HG02973 (cell line): Measurements from ENCODE around the gene SYNE4.
"Not testable (repeated sequence)": the region's sequence is repeated elsewhere in the genome, so short reads cannot be mapped to it uniquely, and the experiment has no call there.

Source experiments
- ATAC-seq: cut with Tn5 transposase; IDR thresholded peaks from one replicate; pipeline ENCODE4 v1.9.1; 2021; ENCODE audit warnings: moderate library complexity; ENCODE audit not compliant: unreplicated experiment

The SYNE4 gene

DNA sequence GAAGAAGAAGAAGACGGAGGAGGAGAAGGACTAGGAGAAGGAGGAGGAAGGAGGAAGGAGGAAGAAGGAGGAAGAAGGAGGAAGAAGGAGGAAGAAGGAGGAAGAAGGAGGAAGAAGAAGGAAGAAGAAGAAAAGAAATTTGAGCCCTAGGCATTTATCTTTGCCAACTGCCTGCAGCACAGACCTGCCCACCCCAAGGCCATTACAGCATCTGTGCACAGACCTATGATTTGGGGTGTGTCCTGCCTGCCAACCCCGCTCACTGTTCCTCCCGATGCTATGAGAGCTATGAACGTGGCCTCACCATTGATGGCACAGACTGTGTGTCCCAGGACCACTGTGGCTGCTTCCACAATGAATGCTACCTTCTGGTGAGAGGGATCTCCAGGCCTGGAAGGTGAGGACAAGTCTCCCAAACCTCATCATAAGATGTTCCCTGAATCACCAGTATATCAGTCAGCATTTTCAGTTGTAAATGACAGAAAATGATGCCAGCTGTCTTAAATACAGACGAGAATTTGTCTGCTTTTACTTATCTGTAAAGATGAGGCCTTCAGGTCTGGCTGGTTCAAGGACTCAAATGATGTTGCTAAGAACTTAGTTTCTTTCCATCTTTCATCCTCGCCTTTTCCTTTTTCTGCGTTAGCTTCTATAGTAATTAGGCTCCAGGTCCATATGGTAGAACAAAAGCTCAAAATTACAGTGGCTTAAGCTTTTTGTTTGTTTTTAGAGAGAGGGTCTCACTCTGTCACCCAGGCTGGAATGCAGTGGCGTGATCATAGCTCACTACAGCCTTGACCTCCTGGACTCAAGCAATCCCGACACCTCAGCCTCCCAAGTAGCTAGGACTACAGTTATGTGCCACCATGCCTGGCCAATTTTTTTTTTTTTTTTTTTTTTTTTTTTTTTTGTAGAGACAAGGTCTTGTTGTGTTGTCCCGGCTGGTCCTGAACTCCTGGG lies 17.6 kb downstream of the SYNE4 start:
- ATAC-seq: no peak

GRCh38 chr19:35990156-35990555 lies 18.5 kb downstream of the SYNE4 start:
- ATAC-seq: no peak

GRCh38 chr19:35988824-35989223 lies 19.8 kb downstream of the SYNE4 start:
- no peak for ATAC-seq

DNA sequence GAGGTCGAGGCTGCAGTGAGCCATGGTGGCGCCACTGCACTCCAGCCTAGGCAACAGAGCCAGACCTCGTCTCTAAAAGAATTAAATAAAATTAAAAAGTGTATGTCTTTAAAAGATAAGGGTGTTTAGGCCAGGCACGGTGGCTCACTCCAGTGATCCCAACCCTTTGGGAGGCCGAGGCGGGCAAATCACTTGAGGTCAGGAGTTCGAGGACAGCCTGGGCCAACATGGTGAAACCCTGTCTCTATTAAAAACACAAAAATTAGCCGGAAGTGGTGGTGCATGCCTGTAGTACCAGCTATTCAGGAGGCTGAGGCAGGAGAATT lies 21.1 kb downstream of the SYNE4 start:
- no peak for ATAC-seq

DNA sequence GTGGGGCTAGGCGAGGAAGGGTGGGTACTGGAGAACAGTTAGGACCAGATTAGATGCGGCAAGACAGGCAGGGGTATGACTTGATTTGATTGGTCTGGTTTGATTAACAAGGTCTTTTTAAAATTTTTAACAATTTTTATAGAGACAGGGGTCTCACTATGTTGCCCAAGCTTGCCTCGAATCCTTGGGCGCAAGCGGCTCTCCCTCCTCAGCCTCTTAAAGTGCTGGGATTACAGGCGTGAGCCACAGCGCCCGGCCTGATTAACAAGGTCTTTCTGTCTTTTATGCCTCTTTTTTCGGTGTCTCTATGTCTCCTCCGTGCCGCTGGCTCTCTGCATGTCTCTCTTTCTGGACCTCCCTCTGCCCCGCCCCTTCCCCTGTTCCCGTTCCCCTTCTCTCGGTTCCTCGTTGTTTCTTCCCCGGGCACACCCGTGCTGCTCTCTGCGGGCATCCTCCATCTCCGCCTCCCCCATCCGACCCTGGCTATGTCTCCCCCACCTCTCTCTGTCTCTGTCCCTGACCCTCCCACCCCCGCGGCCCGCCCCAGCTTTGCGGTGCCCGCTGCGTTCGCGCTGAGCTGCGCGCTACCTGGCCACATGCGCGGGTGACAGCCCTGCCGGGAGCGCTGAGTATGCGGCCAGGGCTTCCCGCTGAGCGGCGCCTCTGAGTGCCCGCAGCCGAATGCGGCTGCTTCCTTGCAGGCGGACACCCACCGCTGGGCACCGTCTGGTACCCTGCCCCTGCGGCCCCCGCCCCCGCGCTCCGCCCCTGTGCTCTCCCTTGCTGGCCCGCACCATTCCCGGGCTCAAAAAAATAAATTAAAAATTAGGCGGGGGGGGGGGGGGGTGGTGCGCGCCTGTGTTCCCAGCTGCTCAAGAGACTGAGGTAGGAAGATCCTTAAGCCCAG lies 21.7 kb downstream of the SYNE4 start:
- no peak for ATAC-seq

DNA sequence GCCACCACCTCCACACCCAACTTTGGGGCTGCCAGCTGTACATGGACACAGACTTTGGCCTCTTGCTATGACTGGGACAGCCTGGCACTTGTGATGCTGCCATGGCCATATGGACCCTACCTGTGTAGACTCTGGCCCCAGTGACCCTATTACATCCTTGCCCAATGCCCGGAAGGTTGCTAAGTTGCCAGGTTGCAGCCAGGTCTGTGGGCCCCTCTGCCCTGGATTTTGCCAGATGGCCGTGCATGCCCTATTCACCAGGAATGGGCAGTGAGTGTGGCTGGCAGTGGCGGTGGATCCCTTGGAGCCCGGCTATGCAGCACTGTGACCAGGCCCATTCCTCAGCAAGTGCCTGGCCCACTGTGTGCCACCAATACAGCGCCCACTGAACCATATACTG lies 22.5 kb downstream of the SYNE4 start:
- ATAC-seq: no peak

DNA sequence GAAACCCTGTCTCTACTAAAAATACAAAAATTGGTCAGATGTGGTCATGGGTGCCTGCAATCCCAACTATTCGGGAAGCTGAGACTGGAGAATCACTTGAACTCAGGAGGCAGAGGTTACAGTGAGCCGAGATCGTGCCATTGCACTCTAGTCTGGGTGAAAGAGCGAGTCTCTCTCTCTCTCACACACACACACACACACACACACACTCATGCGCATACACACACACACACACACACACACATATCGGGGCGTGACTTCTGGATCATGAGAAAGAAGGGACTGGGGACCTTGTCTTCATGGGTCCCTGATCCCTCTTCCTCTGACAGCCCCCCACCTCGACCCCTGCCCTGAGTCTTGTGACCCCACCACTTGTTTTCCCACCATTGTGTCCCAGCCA lies 25.4 kb downstream of the SYNE4 start:
- no peak for ATAC-seq

DNA sequence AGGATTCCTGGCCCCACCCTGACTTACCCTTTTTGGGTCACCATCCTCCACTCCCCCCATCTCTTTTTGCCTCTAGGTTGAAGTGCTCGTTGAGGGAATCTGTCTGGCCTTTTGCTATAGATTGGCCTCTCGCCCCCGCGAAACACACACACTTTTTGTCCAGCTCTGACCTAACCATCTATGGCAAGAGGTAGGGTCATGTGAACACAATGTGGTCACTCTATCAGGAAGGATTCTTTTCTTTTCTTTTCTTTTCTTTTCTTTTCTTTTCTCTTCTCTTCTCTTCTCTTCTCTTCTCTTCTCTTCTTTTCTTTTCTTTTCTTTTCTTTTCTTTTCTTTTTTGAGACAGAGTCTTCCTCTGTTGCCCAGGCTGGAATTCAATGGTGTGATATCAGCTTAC lies 27.6 kb downstream of the SYNE4 start:
- not testable (repeated sequence) for ATAC-seq

GRCh38 chr19:35978832-35979365 lies 29.7 kb downstream of the SYNE4 start:
- no peak for ATAC-seq

GRCh38 chr19:35978271-35978670 lies 30.3 kb downstream of the SYNE4 start:
- ATAC-seq: no peak

- ATAC-seq: no peak
These were observed 31.0 kb downstream of the SYNE4 start for GRCh38 chr19:35977446-35978222.

GRCh38 chr19:35975608-35976214 lies 32.9 kb downstream of the SYNE4 start:
- ATAC-seq: no peak

- ATAC-seq: no peak
These were observed 35.1 kb downstream of the SYNE4 start for GRCh38 chr19:35973487-35973886.

DNA sequence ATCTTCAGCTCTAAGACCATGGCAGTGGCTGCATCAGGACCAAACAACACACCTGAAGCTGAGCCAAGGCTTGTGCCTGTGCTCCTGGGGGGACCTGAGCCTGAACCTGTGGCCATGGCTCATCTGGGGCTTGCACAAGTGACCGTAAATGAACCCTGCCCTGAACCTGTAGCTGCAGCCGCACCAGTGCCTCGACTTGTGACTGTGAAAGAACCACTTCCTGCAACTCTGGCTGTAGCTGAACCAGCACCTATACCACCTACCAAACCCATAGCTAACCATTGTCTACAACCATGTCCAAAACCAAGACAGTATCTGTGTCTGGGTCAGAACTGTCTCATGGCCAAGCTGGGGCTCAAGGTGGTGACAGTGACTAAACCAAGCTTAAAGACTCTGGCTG lies 41.8 kb downstream of the SYNE4 start:
- ATAC-seq: no peak

- no peak for ATAC-seq
These were observed 45.1 kb downstream of the SYNE4 start for GRCh38 chr19:35963514-35963913.

DNA sequence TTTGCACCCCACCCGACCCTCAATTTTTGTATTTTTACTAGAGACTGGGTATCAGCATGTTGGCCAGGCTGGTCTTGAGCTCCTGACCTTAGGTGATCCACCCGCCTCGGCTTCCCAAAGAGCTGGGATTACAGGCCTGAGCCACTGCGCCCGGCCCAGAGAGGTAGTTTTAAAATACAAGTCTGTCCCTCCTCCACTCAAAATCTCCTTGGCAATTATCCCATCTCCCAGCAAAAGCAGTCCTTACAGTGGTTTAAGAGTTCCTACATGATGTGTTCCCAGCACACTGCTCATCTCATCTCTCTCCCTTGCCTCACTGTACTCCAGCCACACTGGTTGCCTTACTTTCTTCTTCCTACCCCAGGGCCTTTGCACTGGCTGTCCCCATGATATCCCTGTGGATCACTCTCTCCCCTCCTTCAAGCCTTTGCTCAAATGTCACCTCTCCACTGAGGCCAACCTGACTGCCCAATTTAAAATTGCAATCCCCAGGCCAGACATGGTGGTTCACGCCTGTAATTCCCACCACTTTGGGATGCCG lies 48.1 kb downstream of the SYNE4 start:
- no peak for ATAC-seq

- ATAC-seq: no peak
These were observed 48.7 kb downstream of the SYNE4 start for GRCh38 chr19:35959968-35960320.

GRCh38 chr19:35959040-35959967 lies 49.3 kb downstream of the SYNE4 start:
- no peak for ATAC-seq

DNA sequence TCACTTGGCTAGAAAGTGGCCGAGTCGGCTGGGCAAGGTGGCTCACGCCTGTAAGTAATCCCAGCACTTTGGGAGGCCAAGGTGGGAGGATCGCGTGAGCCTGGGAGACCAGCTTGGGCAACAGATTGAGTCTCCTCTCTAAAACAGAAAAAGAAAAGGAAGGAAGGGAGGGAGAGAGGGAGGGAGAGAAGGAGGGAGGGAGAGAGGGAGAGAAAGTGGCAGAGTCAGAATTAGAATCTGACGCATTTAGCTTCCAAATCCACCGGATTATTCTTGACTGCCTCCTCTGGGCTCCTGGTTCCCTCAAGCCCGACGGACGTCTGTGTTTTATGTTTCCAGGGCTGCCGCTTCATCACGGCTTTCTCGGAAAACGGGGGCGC lies 50.0 kb downstream of the SYNE4 start:
- no peak for ATAC-seq
